Activated T-cell treated with anti-CD3 and anti-CD28 coated beads, Interleukin-2, amount 50 U/mL, for 4 hours (primary cell): ENCODE data around the gene ACBD5. TPM values are rescaled to one million over a fixed set of nuclear protein-coding genes. Genes with fewer than 3 reads are reported as not detected.
"Not testable (repeated sequence)": the region's sequence is repeated elsewhere in the genome, so short reads cannot be mapped to it uniquely, and the experiment has no call there.

Experiments used
- ATAC-seq, 2 donors: fragments of 200-7000 bp; cut with Tn5 transposase; one replicate each; pipeline ENCODE4 v1.10.0; 2021
- DNase-seq: peaks from one replicate; pipeline ENCODE4 v3.0.0-alpha.2; 2020
- H3K27me3 Mint-ChIP-seq: one replicate; pipeline ENCODE4 v1.8.0; 2021; ENCODE audit warnings: low read depth, mixed read lengths
- H3K36me3 Mint-ChIP-seq: one replicate; pipeline ENCODE4 v1.8.0; 2022; ENCODE audit warnings: mixed read lengths; ENCODE audit not compliant: insufficient read depth
- H3K4me1 Mint-ChIP-seq: one replicate; pipeline ENCODE4 v1.8.0; 2021; ENCODE audit warnings: low read depth, mixed read lengths
- H3K4me3 Mint-ChIP-seq: one replicate; pipeline ENCODE4 v1.8.0; 2021; ENCODE audit warnings: mild to moderate bottlenecking, moderate library complexity, mixed read lengths
- H3K9me3 Mint-ChIP-seq: one replicate; pipeline ENCODE4 v1.8.0; 2021; ENCODE audit warnings: mixed read lengths
- total RNA-seq, 3 donors: library from RNA; stranded (reverse); gene quantifications; one replicate each; pipeline ENCODE4 v1.2.1, GENCODE V29; 2021

ACBD5 gene
- total RNA-seq = 10 to 100 TPM; 14.5 to 19.1 (median 16.3) TPM

GRCh38 chr10:27240212-27241009 lies at the start of gene ACBD5:
Gene ACBD5 (minus strand): TSS chr10:27240797. CDS start chr10:27240688, 109 bp downstream.
- DNase-seq = peak; percentile 59
- no peaks in the 10 kb centered on the region for H3K36me3 Mint-ChIP-seq
- ATAC-seq = peak; percentile 60 to 66
- H3K9me3 Mint-ChIP-seq = no peaks in the 10 kb centered on the region
- H3K27me3 Mint-ChIP-seq = no peaks in the 10 kb centered on the region
- peaks cover 29% of the 10 kb centered on the region for H3K4me1 Mint-ChIP-seq
- peak within 1 kb of the TSS; percentile 92 for H3K4me3 Mint-ChIP-seq

- H3K4me1 Mint-ChIP-seq = peaks cover 5% of the 10 kb centered on the region
- H3K4me3 Mint-ChIP-seq = no peak overlapping the region
These were observed 44.5 kb upstream of the ACBD5 start for GRCh38 chr10:27285093-27285492.

GRCh38 chr10:27276581-27276980 lies 36.0 kb upstream of the ACBD5 start:
- no peak overlapping the region for H3K4me3 Mint-ChIP-seq
- no peaks in the 10 kb centered on the region for H3K4me1 Mint-ChIP-seq
- peaks cover 48% of the 10 kb centered on the region for H3K27me3 Mint-ChIP-seq
- H3K36me3 Mint-ChIP-seq = no peaks in the 10 kb centered on the region
- DNase-seq (no peak), ATAC-seq (no peak)
- H3K9me3 Mint-ChIP-seq = peaks cover 4% of the 10 kb centered on the region

More at GRCh38 chr10:27285093-27285492, 44.5 kb upstream of the ACBD5 start:
- Mint-ChIP-seq H3K9me3 (no peaks in the 10 kb centered on the region), H3K36me3 (no peaks in the 10 kb centered on the region), H3K27me3 (peaks cover 2% of the 10 kb centered on the region)
- peak; percentile 76 to 78 for ATAC-seq
- DNase-seq = peak; percentile 12

GRCh38 chr10:27266025-27266424 lies 25.4 kb upstream of the ACBD5 start:
- ATAC-seq = not testable (repeated sequence)

GRCh38 chr10:27262788-27263187 lies 22.2 kb upstream of the ACBD5 start:
- not testable (repeated sequence) for H3K36me3 Mint-ChIP-seq, H3K9me3 Mint-ChIP-seq, DNase-seq, ATAC-seq, H3K4me3 Mint-ChIP-seq
- peaks cover 17% of the 10 kb centered on the region for H3K4me1 Mint-ChIP-seq
- H3K27me3 Mint-ChIP-seq = peaks cover 61% of the 10 kb centered on the region

More at GRCh38 chr10:27266025-27266424, 25.4 kb upstream of the ACBD5 start:
- H3K9me3 Mint-ChIP-seq, H3K36me3 Mint-ChIP-seq, DNase-seq, H3K4me1 Mint-ChIP-seq, H3K4me3 Mint-ChIP-seq: not testable (repeated sequence)
- peaks cover 32% of the 10 kb centered on the region for H3K27me3 Mint-ChIP-seq

GRCh38 chr10:27258838-27259812 lies 18.5 kb upstream of the ACBD5 start:
- Mint-ChIP-seq H3K27me3 (peaks cover 50% of the 10 kb centered on the region), H3K4me3 (peak overlapping the region; percentile 85), H3K9me3 (no peaks in the 10 kb centered on the region), H3K36me3 (peaks cover 2% of the 10 kb centered on the region), H3K4me1 (peaks cover 22% of the 10 kb centered on the region)
- peak; percentile 21 for DNase-seq
- ATAC-seq = peak; percentile 79 to 87

- Mint-ChIP-seq H3K9me3 (no peaks in the 10 kb centered on the region), H3K36me3 (peaks cover 2% of the 10 kb centered on the region), H3K27me3 (peaks cover 46% of the 10 kb centered on the region), H3K4me1 (peaks cover 24% of the 10 kb centered on the region), H3K4me3 (peak overlapping the region; percentile 81)
- ATAC-seq = no peak
- DNase-seq = no peak
These were observed 17.9 kb upstream of the ACBD5 start for GRCh38 chr10:27258492-27258837.

GRCh38 chr10:27256299-27257189 lies 15.9 kb upstream of the ACBD5 start:
- ATAC-seq (no peak), DNase-seq (no peak)
- Mint-ChIP-seq H3K9me3 (no peaks in the 10 kb centered on the region), H3K36me3 (peaks cover 2% of the 10 kb centered on the region), H3K4me1 (peaks cover 25% of the 10 kb centered on the region), H3K4me3 (no peak overlapping the region), H3K27me3 (peaks cover 38% of the 10 kb centered on the region)

GRCh38 chr10:27253576-27253975 lies 13.0 kb upstream of the ACBD5 start:
- Mint-ChIP-seq H3K36me3 (no peaks in the 10 kb centered on the region), H3K9me3 (no peaks in the 10 kb centered on the region), H3K4me1 (peaks cover 17% of the 10 kb centered on the region), H3K27me3 (peaks cover 16% of the 10 kb centered on the region), H3K4me3 (peak overlapping the region; percentile 46)
- DNase-seq (no peak), ATAC-seq (no peak)

GRCh38 chr10:27252267-27253000 lies 11.8 kb upstream of the ACBD5 start:
- H3K9me3 Mint-ChIP-seq = no peaks in the 10 kb centered on the region
- peak; percentile 81 for DNase-seq
- H3K4me1 Mint-ChIP-seq = peaks cover 5% of the 10 kb centered on the region
- H3K4me3 Mint-ChIP-seq = peak overlapping the region; percentile 80
- H3K36me3 Mint-ChIP-seq = no peaks in the 10 kb centered on the region
- peaks cover 5% of the 10 kb centered on the region for H3K27me3 Mint-ChIP-seq
- peak; percentile 97 to 98 for ATAC-seq

GRCh38 chr10:27251554-27251953 lies 11.0 kb upstream of the ACBD5 start:
- Mint-ChIP-seq H3K4me3 (peak overlapping the region; percentile 8), H3K27me3 (no peaks in the 10 kb centered on the region), H3K36me3 (no peaks in the 10 kb centered on the region), H3K9me3 (no peaks in the 10 kb centered on the region), H3K4me1 (peaks cover 3% of the 10 kb centered on the region)
- no peak for DNase-seq
- ATAC-seq = no peak

- ATAC-seq (no peak), DNase-seq (no peak)
- Mint-ChIP-seq H3K4me1 (peaks cover 8% of the 10 kb centered on the region), H3K9me3 (no peaks in the 10 kb centered on the region), H3K36me3 (no peaks in the 10 kb centered on the region), H3K4me3 (no peak overlapping the region), H3K27me3 (no peaks in the 10 kb centered on the region)
These were observed 7.6 kb upstream of the ACBD5 start for GRCh38 chr10:27248215-27248614.

- peaks cover 14% of the 10 kb centered on the region for H3K4me1 Mint-ChIP-seq
- H3K4me3 Mint-ChIP-seq = no peak overlapping the region
- DNase-seq (no peak), ATAC-seq (no peak)
- H3K9me3 Mint-ChIP-seq = no peaks in the 10 kb centered on the region
- H3K36me3 Mint-ChIP-seq = no peaks in the 10 kb centered on the region
- no peaks in the 10 kb centered on the region for H3K27me3 Mint-ChIP-seq
These were observed 6.8 kb upstream of the ACBD5 start for GRCh38 chr10:27247441-27247840.
